Astrocyte of the cerebellum (primary cell): ENCODE measurements around the gene ZNRD2.

Experiments used
- DNase-seq: peaks from one replicate; pipeline ENCODE4 v3.0.0-alpha.2; 2011; ENCODE audit warnings: low read depth
- H3K4me3 ChIP-seq: 2 replicates; pipeline ENCODE4 v1.5.1; 2011; ENCODE audit warnings: mild to moderate bottlenecking, low read depth, low read length, moderate library complexity
- CTCF ChIP-seq: IDR thresholded peaks from 2 replicates; pipeline ENCODE4 v1.5.1; 2012; ENCODE audit warnings: low read length, low read depth, moderate library complexity, mild to moderate bottlenecking; ENCODE audit errors: missing control alignments
- in situ Hi-C: cut with HindIII; loops from 2 replicates; pipeline ENCODE4 v1.10.0; 2017; ENCODE audit warnings: low sequenced_read_pairs

Gene ZNRD2

GRCh38 chr11:65569164-65569972 is 909 bp upstream of the ZNRD2 start:
- DNase-seq = no peak
- peak overlapping the region; percentile 91 for H3K4me3 ChIP-seq
- no peak for TF ChIP-seq CTCF
- in situ Hi-C loops = no loop called here

DNA sequence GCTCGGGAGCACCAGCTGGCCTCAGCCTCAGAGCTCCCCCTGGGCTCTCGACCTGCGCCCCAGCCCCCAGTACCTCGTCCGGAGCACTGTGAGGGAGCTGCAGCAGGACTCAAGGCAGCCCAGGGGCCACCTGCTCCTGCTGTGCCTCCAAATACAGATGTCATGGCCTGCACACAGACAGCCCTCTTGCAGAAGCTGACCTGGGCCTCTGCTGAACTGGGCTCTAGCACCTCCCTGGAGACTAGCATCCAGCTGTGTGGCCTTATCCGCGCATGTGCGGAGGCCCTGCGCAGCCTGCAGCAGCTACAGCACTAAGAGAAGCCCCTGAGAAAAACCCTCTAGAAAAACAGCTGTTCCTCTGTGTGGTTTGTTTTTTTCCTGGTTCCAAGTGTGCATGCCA is 1.1 kb downstream of the ZNRD2 start:
- TF ChIP-seq CTCF = no peak
- H3K4me3 ChIP-seq = peak overlapping the region; percentile 91
- no peak for DNase-seq
- in situ Hi-C loops = no loop called here

DNA sequence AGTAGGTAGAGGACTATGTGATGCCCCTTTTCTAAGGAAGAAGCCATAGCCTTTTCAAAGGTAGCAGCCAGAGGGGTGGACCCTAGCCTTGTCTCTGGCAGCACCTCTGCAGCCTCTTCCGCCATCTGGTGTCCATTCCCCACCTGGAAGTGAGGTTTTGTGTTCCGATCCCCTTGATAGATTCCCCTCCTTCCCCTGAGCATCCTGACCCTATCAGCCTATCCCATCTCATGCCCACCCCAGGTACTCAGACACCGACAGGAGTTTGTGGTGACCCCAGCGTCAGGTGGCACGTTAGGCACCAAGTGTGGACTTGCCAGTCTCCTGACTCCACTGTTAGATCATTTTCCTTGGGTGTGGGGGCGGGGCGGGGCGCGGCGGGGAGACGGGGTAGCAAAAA is 1.7 kb downstream of the ZNRD2 start:
- in situ Hi-C loops = no loop called here
- H3K4me3 ChIP-seq = peak overlapping the region; percentile 91
- TF ChIP-seq CTCF = peak; percentile 63
- DNase-seq = no peak

GRCh38 chr11:65572356-65573051 is 2.2 kb downstream of the ZNRD2 start, which contains the start of gene FAM89B:
Gene FAM89B, plus strand, starts transcription at chr11:65572538. Its CDS starts 132 bp downstream, at chr11:65572670.
- in situ Hi-C loops = no loop called here
- peak; percentile 66 for DNase-seq
- no peak for TF ChIP-seq CTCF
- peak within 1 kb of the TSS; percentile 91 for H3K4me3 ChIP-seq

- no peak for TF ChIP-seq CTCF
- DNase-seq = no peak
Observed at GRCh38 chr11:65573391-65574079, 3.3 kb downstream of the ZNRD2 start.

DNA sequence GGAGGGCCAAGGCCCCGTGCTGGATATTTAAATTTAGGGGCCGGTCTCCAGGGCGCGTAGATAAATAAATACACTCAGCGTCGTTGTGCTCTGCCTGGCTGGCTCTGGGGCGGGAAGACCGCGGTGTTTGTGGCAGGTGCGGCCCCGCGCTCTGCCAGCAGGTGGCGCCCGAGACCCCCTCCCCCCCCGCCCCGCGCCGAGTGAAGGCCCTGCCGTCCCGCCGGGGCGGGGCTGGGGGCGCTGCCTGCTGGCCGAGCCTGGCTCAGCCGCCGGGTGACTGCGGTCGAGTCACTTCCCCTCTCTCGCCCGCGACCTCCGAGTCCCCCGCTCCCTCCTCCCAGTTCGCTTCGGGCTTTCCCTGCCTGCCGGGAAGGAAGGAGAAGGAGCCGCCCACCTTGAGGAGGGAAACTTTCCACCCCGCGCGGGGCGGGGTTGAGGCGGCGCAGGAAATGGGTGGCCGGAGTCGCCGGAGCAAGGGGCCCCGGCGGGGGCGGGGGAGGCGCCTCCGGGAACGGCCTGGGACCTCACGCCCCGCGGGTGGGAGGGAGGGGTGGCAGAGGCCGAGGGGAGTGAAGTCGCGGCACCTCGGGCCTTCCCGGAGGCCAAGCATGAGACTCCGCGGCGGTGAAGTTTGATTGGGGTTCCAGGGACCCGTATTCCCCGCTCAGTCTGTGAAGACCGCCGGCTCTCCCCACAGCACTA is 4.0 kb downstream of the ZNRD2 start:
- peak; percentile 79 for DNase-seq
- in situ Hi-C loops = no loop called here
- TF ChIP-seq CTCF = peak; percentile 59
- H3K4me3 ChIP-seq = peak overlapping the region; percentile 91

More at GRCh38 chr11:65573391-65574079, 3.3 kb downstream of the ZNRD2 start:
- in situ Hi-C loops = no loop called here
- H3K4me3 ChIP-seq = peak overlapping the region; percentile 91
